Measurements from ENCODE around the gene LGALS4.
"Not testable (repeated sequence)": the region's sequence is repeated elsewhere in the genome, so short reads cannot be mapped to it uniquely, and the experiment has no call there.

LGALS4 gene, protein sequence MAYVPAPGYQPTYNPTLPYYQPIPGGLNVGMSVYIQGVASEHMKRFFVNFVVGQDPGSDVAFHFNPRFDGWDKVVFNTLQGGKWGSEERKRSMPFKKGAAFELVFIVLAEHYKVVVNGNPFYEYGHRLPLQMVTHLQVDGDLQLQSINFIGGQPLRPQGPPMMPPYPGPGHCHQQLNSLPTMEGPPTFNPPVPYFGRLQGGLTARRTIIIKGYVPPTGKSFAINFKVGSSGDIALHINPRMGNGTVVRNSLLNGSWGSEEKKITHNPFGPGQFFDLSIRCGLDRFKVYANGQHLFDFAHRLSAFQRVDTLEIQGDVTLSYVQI

DNA sequence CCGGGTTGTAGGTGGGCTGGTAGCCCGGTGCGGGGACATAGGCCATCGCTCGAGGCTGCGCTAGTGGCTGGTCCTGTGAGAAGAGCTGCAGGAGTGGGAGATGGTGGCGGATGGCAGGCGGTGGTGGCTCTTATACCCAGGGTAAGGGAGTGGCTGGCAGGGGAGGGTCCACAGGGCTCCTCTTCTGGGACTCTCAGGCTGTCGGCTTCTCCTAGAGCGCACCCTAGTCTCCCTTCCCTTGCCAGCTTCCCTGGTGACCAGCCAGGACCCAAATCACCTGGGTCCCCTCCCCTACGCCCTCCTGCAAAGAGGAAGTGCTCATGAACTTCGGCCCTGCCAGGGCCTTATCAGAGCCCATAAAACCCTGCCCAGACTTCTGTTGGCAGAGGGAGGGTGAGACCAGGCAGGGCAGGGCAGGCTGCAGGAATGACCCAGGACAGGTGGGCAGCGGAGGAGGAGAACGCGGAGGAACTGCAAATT, at the start of gene LGALS4:
TSS of gene LGALS4 (minus strand) at position 105 of the 480 bp plus-strand sequence. CDS start at position 46, 59 bp downstream.
- no peak for DNase-seq (ENCODE audit: low read depth, low spot score)

DNA sequence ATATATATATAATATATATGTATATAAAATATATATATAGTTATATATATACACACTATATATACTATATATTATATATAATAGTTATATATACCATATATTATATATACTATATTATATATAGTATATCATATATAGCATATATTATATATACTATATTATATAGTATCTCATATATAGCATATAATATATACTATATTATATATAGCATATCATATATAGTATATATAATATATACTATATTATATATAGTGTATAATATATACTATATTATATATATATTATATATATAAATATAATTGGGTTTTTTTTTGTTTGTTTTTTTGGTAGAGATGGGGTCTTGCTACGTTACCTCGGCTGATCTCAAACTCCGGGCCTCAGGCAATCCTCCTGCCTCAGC, 48.6 kb upstream of the LGALS4 start:
- DNase-seq (ENCODE audit: low read depth, low spot score): no peak

DNA sequence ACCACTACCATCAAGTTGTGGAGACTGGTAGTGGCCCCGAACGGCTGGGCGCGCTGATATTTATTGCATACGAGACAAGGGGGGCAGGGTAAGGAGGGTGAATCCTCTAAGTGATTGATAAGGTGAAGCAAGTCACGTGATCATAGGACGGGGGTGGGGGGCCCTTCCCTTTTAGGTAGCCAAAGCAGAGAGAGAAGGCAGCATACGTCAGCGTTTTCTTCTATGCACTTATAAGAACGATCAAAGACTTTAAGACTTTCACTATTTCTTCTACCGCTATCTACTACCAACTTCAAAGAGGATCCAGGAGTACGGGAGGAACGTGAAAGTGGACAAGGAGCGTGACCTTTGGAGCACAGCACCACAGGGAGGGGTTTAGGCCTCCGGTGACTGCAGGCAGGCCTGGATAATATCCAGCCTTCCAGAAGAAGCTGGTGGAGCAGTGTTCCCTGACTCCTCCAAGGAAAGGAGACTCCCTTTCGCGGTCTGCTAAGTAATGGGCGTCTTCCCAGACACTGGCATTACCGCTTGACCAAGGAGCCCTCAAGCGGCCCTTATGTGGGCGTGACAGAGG, 47.0 kb upstream of the LGALS4 start:
- not testable (repeated sequence) for DNase-seq (ENCODE audit: low read depth, low spot score)

DNA sequence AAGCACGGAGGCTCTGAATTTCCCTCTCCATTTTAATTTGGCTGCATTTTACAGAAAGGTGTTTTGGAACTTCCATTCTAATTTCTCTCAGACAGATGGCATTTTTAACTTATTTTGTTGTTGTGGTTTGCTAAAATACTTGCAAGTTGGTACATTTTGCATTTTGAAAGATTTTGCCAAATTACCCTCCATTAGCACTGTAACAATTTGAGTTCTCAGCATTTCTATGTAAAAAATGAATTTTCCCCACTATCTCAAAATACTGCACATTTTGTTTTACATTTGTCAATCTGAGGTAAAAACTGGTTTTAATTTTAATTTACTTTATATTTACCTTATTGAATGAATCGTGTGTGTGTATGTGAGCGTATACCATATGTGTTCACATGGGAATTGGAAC, 44.1 kb upstream of the LGALS4 start:
- DNase-seq (ENCODE audit: low read depth, low spot score): no peak

DNA sequence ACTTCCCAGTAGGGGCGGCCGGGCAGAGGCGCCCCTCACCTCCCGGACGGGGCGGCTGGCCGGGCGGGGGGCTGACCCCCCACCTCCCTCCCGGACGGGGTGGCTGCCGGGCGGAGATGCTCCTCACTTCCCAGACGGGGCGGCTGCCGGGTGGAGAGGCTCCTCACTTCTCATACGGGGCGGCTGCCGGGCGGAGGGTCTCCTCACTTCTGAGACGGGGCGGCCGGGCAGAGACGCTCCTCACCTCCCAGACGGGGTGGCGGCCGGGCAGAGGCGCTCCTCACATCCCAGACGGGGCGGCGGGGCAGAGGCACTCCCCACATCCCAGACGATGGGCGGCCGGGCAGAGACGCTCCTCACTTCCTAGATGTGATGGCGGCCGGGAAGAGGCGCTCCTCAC, 43.0 kb upstream of the LGALS4 start:
- not testable (repeated sequence) for DNase-seq (ENCODE audit: low read depth, low spot score)

DNA sequence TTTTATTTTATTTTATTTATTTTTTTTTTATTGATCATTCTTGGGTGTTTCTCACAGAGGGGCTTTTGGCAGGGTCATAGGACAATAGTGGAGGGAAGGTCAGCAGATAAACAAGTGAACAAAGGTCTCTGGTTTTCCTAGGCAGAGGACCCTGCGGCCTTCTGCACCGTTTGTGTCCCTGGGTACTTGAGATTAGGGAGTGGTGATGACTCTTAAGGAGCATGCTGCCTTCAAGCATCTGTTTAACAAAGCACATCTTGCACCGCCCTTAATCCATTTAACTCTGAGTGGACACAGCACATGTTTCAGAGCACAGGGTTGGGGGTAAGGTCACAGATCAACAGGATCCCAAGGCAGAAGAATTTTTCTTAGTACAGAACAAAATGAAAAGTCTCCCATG, 42.2 kb upstream of the LGALS4 start:
- DNase-seq (ENCODE audit: low read depth, low spot score): not testable (repeated sequence)

DNA sequence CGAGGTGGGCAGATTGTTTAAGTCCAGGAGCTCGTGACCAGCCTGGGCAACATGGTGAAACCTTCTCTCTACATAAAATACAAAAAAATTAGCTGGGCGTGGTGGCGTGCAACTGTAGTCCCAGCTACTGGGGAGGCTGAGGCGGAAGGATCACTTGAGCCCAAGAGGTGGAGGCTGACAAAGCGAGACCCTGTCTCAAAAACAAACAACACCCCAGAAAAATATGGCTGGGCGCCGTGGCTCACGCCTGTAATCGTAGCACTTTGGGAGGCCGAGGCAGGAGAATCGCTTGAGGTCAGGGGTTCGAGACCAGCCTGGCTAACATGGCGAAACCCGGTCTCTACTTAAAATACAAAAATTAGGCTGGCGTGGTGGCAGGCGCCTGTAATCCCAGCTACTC, 40.5 kb upstream of the LGALS4 start:
- DNase-seq (ENCODE audit: low read depth, low spot score): no peak

DNA sequence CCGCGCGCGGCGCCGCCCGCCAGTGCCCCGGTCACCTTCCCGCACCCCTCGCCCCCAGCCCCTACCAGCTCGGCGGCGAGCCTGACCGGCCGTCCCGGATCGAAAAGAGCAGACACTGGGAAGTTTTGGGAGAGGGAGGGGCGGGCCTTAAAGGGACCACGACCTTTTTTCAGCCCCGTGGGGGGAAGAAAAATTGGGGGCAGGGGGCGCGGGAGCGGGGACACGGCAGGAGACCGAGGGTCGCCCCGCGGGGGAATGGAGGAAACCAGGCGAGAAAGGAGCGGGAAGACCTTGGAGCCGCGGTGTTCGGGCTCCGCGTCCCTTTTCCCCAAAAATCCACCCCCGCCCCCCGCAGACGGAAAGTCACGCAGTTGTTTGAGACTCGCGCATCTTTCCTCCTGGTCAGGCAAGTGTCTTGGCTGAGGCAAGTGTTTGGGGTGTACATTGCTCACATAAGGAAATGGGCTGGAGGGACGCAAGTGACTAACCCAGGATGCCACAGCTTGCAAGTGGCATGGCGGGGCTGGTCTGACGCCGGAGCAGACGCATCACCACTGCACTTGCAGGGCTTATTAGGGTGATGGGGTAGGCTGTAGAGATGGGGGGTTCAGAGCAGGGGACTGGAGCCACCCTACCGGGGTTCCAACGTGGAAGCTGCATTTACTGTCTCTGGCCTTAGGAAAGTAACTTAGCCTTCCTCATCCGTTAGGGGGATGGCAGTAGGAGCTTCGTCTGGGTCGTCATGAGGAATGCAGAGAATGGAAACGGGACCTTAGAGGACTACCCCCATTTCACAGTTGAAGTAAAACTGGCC, 39.7 kb upstream of the LGALS4 start:
- no peak for DNase-seq (ENCODE audit: low read depth, low spot score)

DNA sequence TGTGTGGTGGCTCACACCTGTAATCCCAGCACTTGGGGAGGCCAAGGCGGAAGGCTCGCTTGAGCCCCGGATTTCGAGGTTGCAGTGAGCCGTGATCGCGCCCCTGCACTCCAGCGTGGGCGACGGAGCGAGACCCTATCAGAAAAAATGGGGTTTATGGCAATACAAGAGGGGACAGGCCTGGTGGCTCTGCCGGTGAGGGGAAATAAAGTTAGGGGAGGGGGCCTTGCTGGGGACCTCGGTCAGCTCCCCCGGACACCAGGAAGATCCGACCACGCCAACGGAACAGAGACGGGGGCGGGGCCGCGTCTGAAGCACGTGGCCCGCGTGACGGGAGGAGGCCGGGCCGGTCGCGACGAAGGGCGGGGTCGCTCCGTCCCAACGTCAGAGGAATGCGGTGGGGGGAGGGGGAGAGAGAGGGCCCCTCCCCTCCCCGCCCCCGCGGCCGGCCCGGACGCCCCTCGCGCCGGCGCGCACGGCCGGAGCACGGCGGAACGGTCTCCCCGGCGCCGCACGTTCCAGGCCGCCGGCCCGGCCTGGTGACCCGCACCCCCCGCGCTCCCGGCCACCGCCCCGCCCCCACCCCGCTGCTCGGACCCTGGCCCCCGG, 39.0 kb upstream of the LGALS4 start:
- peak; percentile 78 for DNase-seq (ENCODE audit: low read depth, low spot score)

DNA sequence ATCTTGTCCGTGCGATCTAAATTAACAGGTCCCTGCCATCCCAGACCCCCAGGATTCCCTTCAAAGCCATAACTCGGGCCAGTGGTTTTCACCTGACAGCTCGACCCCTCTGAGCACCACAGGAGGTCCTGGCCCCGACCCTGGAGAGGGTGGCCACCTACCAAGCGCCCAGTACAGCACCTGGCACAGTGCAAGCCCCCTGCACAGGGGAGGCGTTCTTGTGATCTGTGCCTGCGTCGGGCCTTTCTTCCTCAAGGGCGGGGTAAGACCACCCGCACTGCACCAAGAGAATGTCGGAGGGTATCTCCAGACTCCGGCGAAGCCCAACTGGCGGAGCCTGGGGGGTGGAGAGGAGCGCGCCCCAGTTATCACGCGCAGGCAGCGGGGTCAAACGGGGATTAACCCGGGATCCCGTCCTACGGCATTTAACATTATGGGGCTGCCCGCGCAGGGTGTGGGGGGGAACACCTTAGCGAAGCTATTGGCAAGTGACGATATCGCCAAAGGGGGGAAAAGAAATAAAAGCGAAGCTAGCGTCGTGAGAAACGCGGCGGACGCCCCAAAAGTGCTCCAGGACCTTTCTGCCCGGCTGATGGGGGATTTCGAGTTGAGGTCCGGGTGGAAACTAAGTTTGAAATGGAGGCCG, 38.4 kb upstream of the LGALS4 start:
- DNase-seq (ENCODE audit: low read depth, low spot score): no peak

DNA sequence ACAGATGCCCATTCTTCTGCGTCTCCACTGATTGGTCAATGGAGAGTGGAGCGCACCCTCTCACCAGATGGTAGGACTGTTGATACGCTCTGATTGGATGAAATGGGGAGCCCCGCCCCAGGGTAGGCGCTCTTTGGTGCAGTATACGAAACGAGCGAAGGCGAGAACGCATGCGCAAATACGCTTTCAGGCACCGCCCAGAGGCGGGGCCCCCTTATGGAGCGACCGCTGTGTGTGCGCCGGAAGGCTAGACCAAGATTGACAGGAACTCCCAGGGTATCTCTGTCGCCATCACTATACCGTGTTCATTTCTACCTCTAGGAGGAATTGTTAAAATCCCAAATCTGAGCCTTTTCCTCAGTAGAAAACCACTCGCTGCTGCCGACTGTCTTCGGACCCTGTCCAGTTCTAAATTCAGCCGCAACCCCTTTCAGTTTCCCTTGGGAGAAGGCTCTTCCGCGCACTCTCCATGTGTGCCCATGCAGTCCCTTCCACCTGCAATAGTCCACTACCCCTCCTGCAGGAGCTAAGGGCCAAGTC, 37.8 kb upstream of the LGALS4 start:
- DNase-seq (ENCODE audit: low read depth, low spot score): no peak

DNA sequence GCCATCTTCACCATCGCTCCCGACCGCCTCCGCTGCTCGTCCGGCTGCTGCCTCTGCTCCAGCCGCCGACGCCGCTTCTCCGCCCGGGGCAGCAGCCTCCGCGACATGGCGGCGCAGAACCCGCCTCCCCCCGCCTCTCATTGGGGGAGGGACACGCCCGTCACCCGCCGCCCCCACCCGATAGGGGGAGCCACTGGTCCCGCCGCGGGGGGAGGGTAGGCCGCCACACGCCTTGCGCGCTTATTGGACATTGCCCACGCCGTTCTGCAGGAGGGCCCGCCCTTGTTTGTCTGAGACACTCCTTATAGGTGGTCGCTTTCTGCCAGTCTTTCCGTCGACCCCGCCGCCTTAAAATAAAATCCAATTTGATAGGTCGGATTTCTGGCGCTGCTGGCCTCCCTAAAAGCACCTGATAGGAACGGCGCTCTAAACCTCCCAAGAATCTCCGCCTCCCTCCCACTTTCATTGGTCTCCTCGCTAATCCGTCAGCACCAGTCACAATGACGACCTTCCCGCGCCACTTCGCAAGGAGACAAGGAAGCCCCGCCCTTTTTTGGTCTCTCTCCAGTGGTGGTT, 37.2 kb upstream of the LGALS4 start, which contains the start of gene HNRNPL:
TSS of gene HNRNPL (minus strand) at position 127 of the 576 bp plus-strand sequence. CDS start at position 107, 20 bp downstream.
- peak; percentile 98 for DNase-seq (ENCODE audit: low read depth, low spot score)

DNA sequence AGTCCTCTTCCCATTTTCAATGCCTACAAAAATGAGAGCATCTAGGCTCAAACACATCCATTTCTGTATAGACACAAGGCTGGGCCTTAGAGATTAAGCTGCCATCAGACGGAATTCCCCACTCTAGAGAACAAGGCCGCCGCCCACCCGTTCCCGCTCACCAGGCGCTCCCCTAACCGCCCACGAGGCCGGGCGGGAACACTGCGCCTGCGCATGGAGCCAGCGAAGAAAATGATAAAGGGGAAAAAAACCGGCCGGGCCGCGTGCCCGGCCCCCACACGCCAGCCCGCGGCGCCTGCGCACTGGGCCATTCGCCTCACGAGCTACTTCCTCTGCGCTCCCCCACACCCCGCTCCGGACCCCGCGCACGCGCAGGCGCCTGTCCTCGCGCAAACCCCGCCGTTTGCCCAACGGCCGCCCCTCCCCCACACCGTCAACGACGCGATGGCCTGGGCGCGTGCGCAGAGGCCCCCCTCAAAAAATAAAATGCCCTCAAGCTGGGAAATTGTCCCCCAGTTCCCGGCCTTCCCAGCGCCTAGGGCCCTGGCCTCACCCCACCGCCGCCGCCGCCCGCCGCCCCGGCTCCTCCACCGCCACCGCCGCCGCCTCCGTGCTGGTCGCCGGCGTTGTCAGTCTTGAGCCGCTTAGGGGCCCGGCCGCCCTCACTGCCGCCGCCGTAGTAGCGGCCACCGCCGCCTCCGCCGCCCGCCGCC, 36.6 kb upstream of the LGALS4 start:
- peak; percentile 97 for DNase-seq (ENCODE audit: low read depth, low spot score)

DNA sequence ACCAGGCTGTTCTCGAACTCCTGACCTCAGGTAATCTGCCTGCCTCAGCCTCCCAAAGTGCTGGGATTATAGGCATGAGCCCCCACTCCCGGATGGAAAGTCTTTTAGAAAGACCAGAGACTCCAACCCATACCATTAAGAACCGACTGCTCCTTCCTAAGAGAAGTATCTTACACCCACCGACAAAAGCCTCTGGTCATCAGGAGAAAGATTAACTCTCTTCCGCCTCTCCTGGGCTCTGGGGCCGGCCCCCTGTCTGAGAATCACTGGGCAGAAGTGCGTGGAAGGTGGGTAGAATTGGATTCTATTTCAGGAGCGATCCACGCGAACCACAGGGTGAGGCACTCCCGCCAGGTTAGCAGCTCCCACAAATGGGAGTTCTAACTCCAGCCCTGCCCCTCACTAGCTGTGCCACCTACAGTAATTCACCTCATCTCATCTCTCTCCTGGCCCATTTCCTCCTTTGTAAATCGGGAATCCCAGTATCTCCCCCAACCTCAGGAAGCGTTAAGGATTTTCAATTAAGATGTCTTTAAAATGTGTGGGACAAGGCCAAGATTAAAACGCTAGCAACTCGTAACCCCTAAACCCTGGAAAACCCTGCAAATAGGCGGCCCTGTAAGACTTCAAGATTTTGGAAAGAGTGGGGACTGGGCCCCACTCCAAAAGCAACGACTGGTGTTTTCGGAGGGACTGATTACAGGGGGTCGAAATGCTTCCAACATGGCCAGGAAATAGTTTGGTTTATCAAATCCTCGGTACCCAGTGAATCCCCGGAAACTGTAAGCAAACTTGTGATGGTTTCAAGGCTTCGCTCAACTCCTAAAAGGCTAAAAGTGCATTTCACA, 35.8 kb upstream of the LGALS4 start:
- no peak for DNase-seq (ENCODE audit: low read depth, low spot score)

DNA sequence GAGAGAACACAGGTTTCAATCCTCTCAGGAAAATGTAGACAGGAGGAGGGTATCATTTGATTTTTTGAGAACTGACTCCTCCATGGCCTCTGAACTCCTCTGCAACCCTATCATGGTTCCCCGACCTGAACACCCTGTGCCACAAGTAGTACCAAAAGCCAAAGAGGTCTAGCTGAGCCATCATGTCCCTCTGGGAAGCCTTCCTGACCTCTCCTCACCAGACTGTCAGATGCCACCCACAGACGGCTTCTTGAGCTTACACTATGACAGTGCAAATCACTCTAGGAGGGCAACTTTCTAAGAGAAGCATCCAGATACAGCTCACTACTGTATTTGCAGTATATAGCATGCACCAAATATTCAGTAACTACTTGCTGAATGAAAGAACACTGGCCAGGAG, 33.4 kb upstream of the LGALS4 start:
- DNase-seq (ENCODE audit: low read depth, low spot score): no peak

DNA sequence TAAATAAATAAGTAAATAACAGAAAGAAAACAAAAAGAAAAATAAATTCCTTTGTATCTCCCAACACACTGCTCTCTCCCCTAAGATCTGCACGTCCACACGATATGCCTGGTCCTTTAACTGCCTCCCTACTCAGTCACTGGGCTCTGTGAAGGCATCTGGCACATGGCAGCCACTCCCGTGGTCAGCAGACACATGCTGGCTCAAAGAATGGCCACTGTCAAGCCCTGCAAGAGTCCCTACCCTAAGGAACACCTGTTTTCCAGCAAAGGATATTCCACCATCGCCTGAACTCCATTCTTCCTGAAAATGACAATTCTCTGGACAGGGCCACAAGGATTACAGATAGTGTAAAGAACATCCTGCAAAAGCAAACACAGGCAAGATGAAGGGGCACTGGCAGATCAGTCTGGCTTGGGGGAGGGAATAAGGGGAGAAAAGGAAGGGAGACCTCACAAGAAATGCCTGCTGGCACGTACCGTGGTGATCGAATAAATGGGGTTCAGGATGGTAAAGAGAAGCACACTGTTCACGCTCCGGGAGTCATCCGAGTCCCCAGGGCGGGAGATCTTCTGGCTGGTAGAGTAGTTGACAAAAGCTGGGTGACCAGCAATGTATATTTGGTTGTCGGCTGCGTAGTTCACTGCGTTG, 32.8 kb upstream of the LGALS4 start:
- no peak for DNase-seq (ENCODE audit: low read depth, low spot score)

DNA sequence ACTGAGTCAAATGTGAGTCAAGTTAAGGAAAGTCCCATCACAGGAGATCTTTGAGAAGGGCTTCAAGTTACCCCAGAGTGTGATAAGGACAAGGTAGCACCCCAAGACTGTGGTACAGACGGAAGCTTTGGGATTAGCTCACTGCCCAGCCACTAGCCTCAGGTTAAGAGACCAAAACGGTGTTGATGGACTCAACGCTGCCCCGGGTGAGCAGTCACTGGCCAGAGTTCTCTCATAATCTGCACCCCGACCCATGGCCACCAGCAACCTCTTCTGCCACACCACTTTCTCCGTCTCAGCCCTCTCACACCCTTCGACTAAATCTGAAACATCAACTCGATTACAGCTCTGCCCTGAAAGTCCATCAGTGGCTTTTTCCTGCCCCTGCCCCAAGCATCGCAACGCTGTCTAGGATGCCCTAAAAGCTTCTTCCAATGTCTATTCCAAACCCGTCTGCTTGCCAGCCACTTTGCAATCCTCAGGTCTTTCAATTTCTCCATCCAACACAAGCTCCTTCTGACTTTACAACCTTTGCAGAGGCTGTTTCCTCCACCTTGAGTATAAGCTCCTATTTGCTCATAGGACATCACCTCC, 31.4 kb upstream of the LGALS4 start:
- DNase-seq (ENCODE audit: low read depth, low spot score): no peak

DNA sequence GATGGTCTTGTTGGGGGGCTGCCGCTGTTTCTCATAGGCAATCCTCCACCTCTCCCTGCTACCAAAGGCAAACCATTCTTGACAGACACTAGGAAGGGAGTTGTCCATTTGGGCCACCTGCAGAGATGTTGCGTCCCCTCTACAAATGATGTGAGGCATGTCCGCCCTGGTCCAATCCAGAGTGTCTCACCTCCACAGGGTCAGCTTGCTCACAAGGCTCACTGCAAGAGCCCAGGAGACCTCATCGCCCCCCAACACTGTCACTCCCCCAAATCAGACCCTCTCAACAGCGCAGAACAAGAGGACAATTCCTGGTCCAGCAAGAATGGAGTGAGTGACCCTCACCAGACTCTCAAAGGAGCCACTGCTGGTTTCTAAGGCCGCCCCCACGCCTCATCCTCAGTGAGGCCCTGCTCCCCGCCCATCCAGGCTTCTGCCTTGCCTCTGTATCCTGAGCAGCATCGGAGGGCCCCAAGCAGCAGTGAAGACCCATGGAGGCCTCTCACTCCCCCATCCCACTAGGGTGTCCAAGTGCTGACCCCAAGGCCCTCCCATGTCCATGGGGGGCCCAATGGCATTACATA, 30.5 kb upstream of the LGALS4 start:
- no peak for DNase-seq (ENCODE audit: low read depth, low spot score)
